Naive B cell (primary cell): ENCODE data around the gene HYCC2. TPM values are rescaled to one million over a fixed set of nuclear protein-coding genes. Genes with fewer than 3 reads are reported as not detected.
"Not testable (repeated sequence)": the region's sequence is repeated elsewhere in the genome, so short reads cannot be mapped to it uniquely, and the experiment has no call there.

ENCODE experiments used
- ATAC-seq, 2 donors: fragments of 150-1000 bp; cut with Tn5 transposase; 2 replicates each; pipeline ENCODE4 v1.10.0; 2021; ENCODE audit warnings: low read depth in 2 of 2, mild to moderate bottlenecking in 2 of 2, moderate library complexity in 2 of 2
- DNase-seq: peaks from one replicate; pipeline ENCODE4 v3.0.0; 2022
- H3K27ac Mint-ChIP-seq, 6 donors: one replicate each; pipeline ENCODE4 v1.8.0; 2020 to 2022; ENCODE audit warnings: mild to moderate bottlenecking in 6 of 6, mixed read lengths in 6 of 6, moderate library complexity in 5 of 6, inconsistent platforms in 2 of 6
- H3K27me3 Mint-ChIP-seq, 3 donors: one replicate each; pipeline ENCODE4 v1.8.0; 2021 to 2022; ENCODE audit warnings: mixed read lengths in 3 of 3, mild to moderate bottlenecking in 1 of 3
- H3K36me3 Mint-ChIP-seq, 2 donors: one replicate each; pipeline ENCODE4 v1.8.0; 2020 to 2022; ENCODE audit warnings: mixed read lengths in 2 of 2, inconsistent platforms in 1 of 2, mild to moderate bottlenecking in 1 of 2
- H3K4me1 Mint-ChIP-seq, 3 donors: one replicate each; pipeline ENCODE4 v1.8.0; 2020 to 2022; ENCODE audit warnings: mixed read lengths in 3 of 3, inconsistent platforms in 1 of 3, mild to moderate bottlenecking in 1 of 3, moderate library complexity in 1 of 3
- H3K4me3 Mint-ChIP-seq, 8 donors: one replicate each; pipeline ENCODE4 v1.8.0; 2020 to 2022; ENCODE audit warnings: mild to moderate bottlenecking in 8 of 8, mixed read lengths in 8 of 8, moderate library complexity in 8 of 8, inconsistent platforms in 2 of 8
- H3K9me3 Mint-ChIP-seq, 7 donors: one replicate each; pipeline ENCODE4 v1.8.0; 2020 to 2022; ENCODE audit warnings: mixed read lengths in 7 of 7, mild to moderate bottlenecking in 5 of 7, inconsistent platforms in 2 of 7, moderate library complexity in 1 of 7
- polyA plus RNA-seq, 6 donors: library from polyadenylated mRNA; unstranded; fragments of 300-500 nt; fragmentation: Illumina TruSeq; gene quantifications; one replicate each; pipeline ENCODE4 v1.2.3, GENCODE V29; 2021; ENCODE audit warnings: low read depth in 6 of 6

The HYCC2 gene
- polyA plus RNA-seq, 6 donors from 2014 or later, result 12.3 to 24.6 (median 20.5) TPM

DNA sequence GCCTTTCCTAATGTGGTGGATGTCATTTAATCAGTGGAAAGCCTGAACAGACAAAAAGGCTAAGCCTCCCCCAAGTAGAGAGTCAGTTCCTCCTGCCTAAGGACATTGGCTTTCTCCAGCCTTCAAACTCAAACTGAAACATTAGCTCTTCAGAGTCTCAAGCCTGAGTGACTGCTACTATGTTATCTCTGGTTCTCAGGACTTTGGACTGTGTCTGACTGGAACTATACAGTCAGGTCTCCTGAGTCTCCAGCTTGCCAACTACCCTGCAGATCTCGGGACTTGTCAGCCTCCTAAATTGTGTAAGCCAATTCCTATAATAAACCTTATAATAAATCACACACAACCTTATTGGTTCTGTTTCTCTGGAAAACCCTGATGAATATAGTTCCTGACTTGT, 12.6 kb downstream of the HYCC2 start:
- H3K4me1 Mint-ChIP-seq, result peaks cover 15 to 17% (median 16%) of the 10 kb centered on the region in 3 donors
- ATAC-seq (no peak), DNase-seq (no peak)
- peak overlapping the region in 2 of 6 donors; percentile 26 to 61 for H3K27ac Mint-ChIP-seq
- H3K36me3 Mint-ChIP-seq, result peaks cover 0 to 7% of the 10 kb centered on the region in 2 donors
- no peaks in the 10 kb centered on the region for H3K9me3 Mint-ChIP-seq
- H3K27me3 Mint-ChIP-seq, result no peaks in the 10 kb centered on the region
- no peak overlapping the region for H3K4me3 Mint-ChIP-seq

- H3K27ac Mint-ChIP-seq, result no peak overlapping the region
- H3K27me3 Mint-ChIP-seq, result no peaks in the 10 kb centered on the region
- H3K9me3 Mint-ChIP-seq, result no peaks in the 10 kb centered on the region
- H3K4me1 Mint-ChIP-seq, result peaks cover 4 to 14% (median 6%) of the 10 kb centered on the region in 3 donors
- H3K36me3 Mint-ChIP-seq, result peaks cover 0 to 2% of the 10 kb centered on the region in 2 donors
- H3K4me3 Mint-ChIP-seq, result no peak overlapping the region
- ATAC-seq (no peak), DNase-seq (no peak)
Measured at GRCh38 chr2:201057715-201058248, 13.7 kb downstream of the HYCC2 start.

DNA sequence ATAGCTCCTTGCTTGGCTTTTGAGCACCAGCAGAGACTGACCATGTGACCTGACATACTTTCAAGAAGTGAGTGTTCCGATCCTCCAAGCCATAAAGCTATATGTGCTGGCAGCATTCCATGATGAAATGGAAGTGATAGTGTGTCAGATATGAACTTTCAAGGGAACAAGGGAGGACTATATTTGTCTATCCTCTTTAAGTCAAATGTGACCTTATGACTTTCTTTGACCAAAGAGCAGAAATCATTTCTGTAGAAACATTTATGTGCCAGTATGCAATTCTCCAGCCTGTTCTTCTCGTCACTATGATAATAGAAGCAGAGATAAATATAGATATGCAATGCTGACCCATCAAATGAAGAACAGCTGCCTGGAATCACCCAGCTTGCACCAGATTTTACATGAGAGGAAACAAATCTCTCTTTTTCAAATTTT, 14.4 kb downstream of the HYCC2 start:
- Mint-ChIP-seq H3K9me3 (no peaks in the 10 kb centered on the region), H3K36me3 (peaks cover 0 to 5% of the 10 kb centered on the region in 2 donors), H3K27me3 (no peaks in the 10 kb centered on the region), H3K27ac (peak overlapping the region in 2 of 6 donors; percentile 11 to 47), H3K4me3 (no peak overlapping the region), H3K4me1 (peaks cover 4 to 18% (median 7%) of the 10 kb centered on the region in 3 donors)
- ATAC-seq, result no peak
- DNase-seq, result no peak

DNA sequence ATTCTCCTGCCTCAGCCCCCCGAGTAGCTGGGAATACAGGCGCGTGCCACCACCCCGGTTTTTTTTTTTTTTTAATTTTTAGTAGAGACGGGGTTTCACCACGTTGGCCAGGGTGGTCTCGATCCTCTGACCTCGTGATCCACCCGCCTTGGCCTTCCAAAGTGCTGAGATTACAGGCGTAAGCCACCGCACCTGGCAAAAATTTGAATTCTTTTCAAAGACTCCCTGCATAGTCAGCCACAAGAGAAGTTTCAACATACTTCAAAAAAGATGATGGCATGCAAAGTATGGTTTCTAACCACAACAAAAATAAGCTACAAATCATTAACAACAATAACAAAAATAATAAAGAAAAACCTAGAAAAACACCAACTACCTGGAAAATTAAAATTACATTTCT, 22.0 kb downstream of the HYCC2 start:
- Mint-ChIP-seq H3K27me3 (no peaks in the 10 kb centered on the region), H3K27ac (no peak overlapping the region), H3K9me3 (peaks cover 4 to 15% (median 6%) of the 10 kb centered on the region in 7 donors), H3K4me3 (no peak overlapping the region), H3K36me3 (peaks cover 11 to 27% of the 10 kb centered on the region in 2 donors), H3K4me1 (peaks cover 8 to 23% (median 12%) of the 10 kb centered on the region in 3 donors)
- DNase-seq, result no peak
- ATAC-seq, result no peak

GRCh38 chr2:201046881-201047280, 24.6 kb downstream of the HYCC2 start:
- Mint-ChIP-seq H3K27ac (no peak overlapping the region), H3K36me3 (peaks cover 11 to 22% of the 10 kb centered on the region in 2 donors), H3K9me3 (peaks cover 4 to 15% (median 6%) of the 10 kb centered on the region in 7 donors), H3K4me3 (no peak overlapping the region), H3K4me1 (peaks cover 5 to 20% (median 8%) of the 10 kb centered on the region in 3 donors), H3K27me3 (no peaks in the 10 kb centered on the region)
- no peak for ATAC-seq
- DNase-seq, result no peak

- H3K36me3 Mint-ChIP-seq, result peaks cover 11 to 18% of the 10 kb centered on the region in 2 donors
- not testable (repeated sequence) for ATAC-seq
Measured at GRCh38 chr2:201043050-201043449, 28.4 kb downstream of the HYCC2 start.

GRCh38 chr2:201042451-201042850, 29.0 kb downstream of the HYCC2 start:
- not testable (repeated sequence) for H3K27ac Mint-ChIP-seq, H3K4me3 Mint-ChIP-seq, H3K27me3 Mint-ChIP-seq, DNase-seq, ATAC-seq
- peaks cover 7 to 13% of the 10 kb centered on the region in 2 donors for H3K36me3 Mint-ChIP-seq
- H3K9me3 Mint-ChIP-seq, result peaks cover 5 to 11% (median 8%) of the 10 kb centered on the region in 7 donors
- peaks cover 9 to 19% (median 15%) of the 10 kb centered on the region in 3 donors for H3K4me1 Mint-ChIP-seq

More at GRCh38 chr2:201043050-201043449, 28.4 kb downstream of the HYCC2 start:
- Mint-ChIP-seq H3K4me1 (peaks cover 9 to 20% (median 15%) of the 10 kb centered on the region in 3 donors), H3K9me3 (peaks cover 6 to 17% (median 12%) of the 10 kb centered on the region in 7 donors)
- not testable (repeated sequence) for H3K27ac Mint-ChIP-seq, H3K27me3 Mint-ChIP-seq, DNase-seq, H3K4me3 Mint-ChIP-seq

GRCh38 chr2:201040867-201041628, 30.4 kb downstream of the HYCC2 start:
- Mint-ChIP-seq H3K36me3 (peaks cover 0 to 5% of the 10 kb centered on the region in 2 donors), H3K4me1 (peaks cover 6 to 8% (median 8%) of the 10 kb centered on the region in 3 donors), H3K27ac (peak overlapping the region in 4 of 6 donors; percentile 21 to 84 (median 60)), H3K27me3 (no peaks in the 10 kb centered on the region), H3K9me3 (peaks cover 0 to 9% (median 3%) of the 10 kb centered on the region in 7 donors), H3K4me3 (no peak overlapping the region)
- DNase-seq (no peak), ATAC-seq (no peak)

DNA sequence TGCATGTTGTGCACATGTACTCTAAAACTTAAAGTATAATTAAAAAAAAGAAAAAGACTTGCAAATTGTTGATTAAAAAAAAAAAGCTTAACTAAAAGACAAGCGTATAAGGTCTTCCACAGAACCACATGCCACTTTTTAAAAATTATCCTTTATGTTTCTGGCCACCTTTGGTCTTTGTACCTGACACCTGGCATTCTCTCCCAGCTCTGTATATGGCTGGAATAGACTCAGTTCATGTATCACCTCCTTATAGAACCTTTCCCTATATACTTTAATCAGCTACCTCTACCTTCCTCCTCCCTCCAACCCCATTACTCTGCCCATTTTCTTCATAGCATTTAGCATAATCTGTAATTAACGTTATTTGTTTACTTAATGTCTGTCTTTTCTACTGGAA, 32.6 kb downstream of the HYCC2 start:
- DNase-seq, result no peak
- H3K4me3 Mint-ChIP-seq, result no peak overlapping the region
- no peaks in the 10 kb centered on the region for H3K27me3 Mint-ChIP-seq
- no peak for ATAC-seq
- peaks cover 6 to 8% (median 8%) of the 10 kb centered on the region in 3 donors for H3K4me1 Mint-ChIP-seq
- peaks cover 0 to 9% (median 3%) of the 10 kb centered on the region in 7 donors for H3K9me3 Mint-ChIP-seq
- H3K36me3 Mint-ChIP-seq, result peaks cover 0 to 5% of the 10 kb centered on the region in 2 donors
- H3K27ac Mint-ChIP-seq, result peak overlapping the region in 1 of 6 donors; percentile 24

- H3K9me3 Mint-ChIP-seq, H3K27ac Mint-ChIP-seq, H3K4me1 Mint-ChIP-seq, ATAC-seq, H3K27me3 Mint-ChIP-seq, H3K4me3 Mint-ChIP-seq, H3K36me3 Mint-ChIP-seq, DNase-seq: not testable (repeated sequence)
Measured at GRCh38 chr2:201038361-201038760, 33.1 kb downstream of the HYCC2 start.

DNA sequence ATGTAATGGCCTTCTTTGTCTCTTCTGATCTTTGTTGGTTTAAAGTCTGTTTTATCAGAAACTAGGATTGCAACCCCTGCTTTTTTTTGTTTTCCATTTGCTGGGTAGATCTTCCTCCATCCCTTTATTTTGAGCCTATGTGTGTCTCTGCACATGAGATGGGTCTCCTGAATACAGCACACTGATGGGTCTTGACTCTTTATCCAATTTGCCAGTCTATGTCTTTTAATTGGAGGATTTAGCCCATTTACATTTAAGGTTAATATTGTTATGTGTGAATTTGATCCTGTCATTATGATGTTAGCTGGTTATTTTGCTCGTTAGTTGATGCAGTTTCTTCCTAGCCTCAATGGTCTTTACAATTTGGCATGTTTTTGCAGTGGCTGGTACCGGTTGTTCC, 37.1 kb downstream of the HYCC2 start:
- H3K4me1 Mint-ChIP-seq, H3K4me3 Mint-ChIP-seq, H3K27me3 Mint-ChIP-seq, DNase-seq, ATAC-seq: not testable (repeated sequence)
- Mint-ChIP-seq H3K9me3 (peaks cover 0 to 13% (median 5%) of the 10 kb centered on the region in 7 donors), H3K27ac (peak overlapping the region in 1 of 6 donors; percentile 12), H3K36me3 (peaks cover 0 to 13% of the 10 kb centered on the region in 2 donors)

DNA sequence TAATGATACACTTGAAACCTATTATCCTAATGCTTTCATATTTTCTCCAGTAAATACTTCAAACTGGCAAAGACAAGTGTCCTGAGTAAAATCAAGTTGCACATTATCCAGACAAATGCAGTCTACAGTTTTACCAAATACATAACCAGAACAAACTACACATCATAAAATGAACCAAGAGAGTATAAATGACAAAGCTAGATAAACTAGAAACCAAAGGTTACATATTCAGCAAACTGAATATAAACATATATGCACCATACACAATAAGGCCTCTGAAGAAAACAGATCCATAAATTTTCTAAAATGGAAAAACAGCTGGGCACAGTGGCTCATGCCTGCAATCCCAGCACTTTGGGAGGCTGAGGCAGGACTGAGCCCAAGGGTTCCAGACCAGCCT, 47.0 kb downstream of the HYCC2 start:
- Mint-ChIP-seq H3K36me3 (peaks cover 10 to 25% of the 10 kb centered on the region in 2 donors), H3K27ac (no peak overlapping the region), H3K27me3 (no peaks in the 10 kb centered on the region), H3K9me3 (peaks cover 0 to 9% (median 5%) of the 10 kb centered on the region in 7 donors), H3K4me3 (peak overlapping the region in 1 of 8 donors; percentile 12), H3K4me1 (peaks cover 10 to 28% (median 15%) of the 10 kb centered on the region in 3 donors)
- ATAC-seq, result no peak
- DNase-seq, result no peak

GRCh38 chr2:201021914-201022313, 49.6 kb downstream of the HYCC2 start:
- H3K27ac Mint-ChIP-seq, result no peak overlapping the region
- ATAC-seq, result no peak

More at GRCh38 chr2:201021914-201022313, 49.6 kb downstream of the HYCC2 start:
- Mint-ChIP-seq H3K4me1 (peaks cover 7 to 15% (median 10%) of the 10 kb centered on the region in 3 donors), H3K27me3 (no peaks in the 10 kb centered on the region), H3K4me3 (no peak overlapping the region), H3K36me3 (peaks cover 10 to 23% of the 10 kb centered on the region in 2 donors), H3K9me3 (peaks cover 0 to 9% (median 0%) of the 10 kb centered on the region in 7 donors)
- no peak for DNase-seq
